Right ventricle myocardium inferior (tissue), 1 donor: ENCODE results near the gene PPP1R9B. TPM values are rescaled to one million over a fixed set of nuclear protein-coding genes. Genes with fewer than 3 reads are reported as not detected.

Experiments used
- ATAC-seq: fragments of 200-7000 bp; cut with Tn5 transposase; one replicate; pipeline ENCODE4 v1.9.1; 2020; ENCODE audit warnings: mild to moderate bottlenecking, moderate library complexity
- DNase-seq: peaks from one replicate; pipeline ENCODE4 v3.0.0; 2021; ENCODE audit errors: missing footprints
- intact Hi-C: fragments of 100-400 bp; cut with DNase I; formaldehyde crosslinking; loops from one replicate; pipeline ENCODE4 v1.11.0; 2022
- total RNA-seq: library from RNA; stranded (reverse); fragmentation: NEBNext Ultra II Directional; extraction: Animal tissue kit (Norgen Biotek cat#: 25700); gene quantifications from one replicate; pipeline ENCODE4 v1.2.1, GENCODE V29; 2021
- donor health status: DM: no; HTN: yes; CAD: no; lungs with severe emphysema.

The PPP1R9B gene
- total RNA-seq, 1 donor from 2014 or later, result 38.4 TPM

DNA sequence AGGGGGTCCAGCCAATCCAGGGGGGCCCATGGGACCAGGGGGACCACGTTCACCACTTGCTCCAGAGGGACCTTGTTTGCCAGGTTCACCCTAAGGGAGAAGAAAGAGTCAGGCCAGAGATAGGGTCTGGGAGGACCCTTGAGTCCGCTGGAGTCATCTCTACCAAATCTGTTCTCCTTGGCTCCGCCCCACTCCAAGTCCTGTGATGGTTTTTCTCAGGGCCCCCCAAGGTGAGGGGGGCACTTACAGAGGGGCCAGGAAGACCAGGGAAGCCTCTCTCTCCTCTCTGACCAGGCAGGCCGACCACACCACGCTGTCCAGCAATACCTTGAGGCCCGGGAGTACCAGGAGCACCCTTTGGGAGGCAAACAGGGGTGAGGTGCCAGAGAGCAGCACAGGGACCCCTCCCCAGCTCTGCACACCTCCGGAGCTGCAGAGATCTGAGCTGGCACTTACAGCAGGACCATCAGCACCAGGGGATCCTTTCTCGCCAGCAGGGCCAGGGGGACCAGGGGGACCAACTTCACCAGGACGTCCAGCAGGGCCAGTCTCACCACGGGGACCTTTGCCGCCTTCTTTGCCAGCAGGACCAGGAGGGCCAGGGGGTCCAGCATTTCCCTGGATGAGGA lies 38.6 kb upstream of the PPP1R9B start:
- intact Hi-C loops, result no loop called here
- ATAC-seq (no peak), DNase-seq (no peak)

DNA sequence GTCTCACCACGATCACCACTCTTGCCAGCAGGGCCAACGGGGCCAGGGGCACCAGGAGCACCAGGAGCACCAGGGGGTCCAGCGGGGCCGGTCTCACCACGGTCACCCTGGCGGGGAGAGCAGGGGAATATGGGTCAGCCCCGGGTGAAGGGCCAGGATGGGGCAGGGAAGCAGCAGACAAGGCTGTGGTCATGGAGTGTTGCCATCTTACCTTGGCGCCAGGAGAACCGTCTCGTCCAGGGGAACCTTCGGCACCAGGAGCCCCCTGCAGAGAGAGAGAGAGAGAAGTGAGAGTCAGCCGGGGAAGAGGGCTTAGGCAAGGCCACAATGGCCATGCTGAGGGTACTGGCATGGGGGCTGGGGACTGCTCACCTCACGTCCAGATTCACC lies 38.0 kb upstream of the PPP1R9B start:
- intact Hi-C loops, result no loop called here
- DNase-seq, result no peak
- no peak for ATAC-seq

DNA sequence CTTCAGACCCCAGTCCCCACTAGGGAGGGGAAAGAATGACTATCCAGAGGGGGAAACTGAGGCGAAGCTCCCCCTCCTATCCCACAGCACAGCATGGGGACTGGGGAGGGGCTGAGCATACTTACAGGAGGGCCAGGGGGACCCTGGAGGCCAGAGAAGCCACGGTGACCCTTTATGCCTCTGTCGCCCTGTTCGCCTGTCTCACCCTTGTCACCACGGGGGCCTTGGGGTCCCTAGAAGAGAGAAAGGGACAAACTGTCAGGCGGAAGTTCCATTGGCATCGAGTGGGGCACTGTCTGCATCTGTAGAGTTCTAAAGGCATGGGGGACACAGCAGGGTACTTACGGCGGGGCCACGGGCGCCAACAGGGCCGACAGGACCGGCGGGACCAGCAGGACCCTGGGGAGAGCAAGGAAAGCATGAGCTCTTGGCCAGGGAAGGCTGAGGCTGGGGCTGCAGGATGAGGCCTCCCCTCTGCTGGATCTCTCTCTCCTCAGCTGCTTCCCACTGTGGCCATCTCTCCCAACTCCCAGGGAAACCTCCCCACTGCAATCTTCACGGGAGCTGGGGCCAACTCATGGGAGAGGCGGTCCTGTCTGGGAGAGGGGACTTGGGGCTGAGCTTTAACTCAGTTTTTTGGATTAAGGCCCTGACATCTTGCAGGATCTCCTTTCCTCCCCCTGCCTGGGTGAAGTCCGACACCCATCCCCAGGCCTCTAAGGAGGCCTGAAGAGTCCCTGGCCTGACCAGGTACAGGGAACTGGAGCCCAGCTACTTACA lies 37.5 kb upstream of the PPP1R9B start:
- ATAC-seq, result no peak
- intact Hi-C loops, result no loop called here
- DNase-seq, result no peak

DNA sequence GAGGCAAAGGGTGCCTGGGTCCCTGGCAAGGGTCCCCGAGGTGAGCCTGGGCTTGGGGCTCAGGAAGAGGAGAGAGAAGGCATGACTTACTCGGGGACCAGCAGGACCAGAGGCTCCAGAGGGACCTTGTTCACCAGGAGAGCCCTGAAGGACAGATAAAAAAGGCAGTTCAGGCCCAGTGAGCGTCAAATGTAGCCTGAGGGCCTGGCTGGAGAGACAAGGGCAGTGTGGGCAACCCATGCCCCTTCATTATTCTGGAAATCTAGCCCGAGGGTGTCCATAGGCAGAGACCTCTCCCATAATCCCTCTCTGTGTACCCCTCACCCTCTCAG lies 36.9 kb upstream of the PPP1R9B start:
- no peak for DNase-seq
- intact Hi-C loops, result no loop called here
- ATAC-seq, result no peak

DNA sequence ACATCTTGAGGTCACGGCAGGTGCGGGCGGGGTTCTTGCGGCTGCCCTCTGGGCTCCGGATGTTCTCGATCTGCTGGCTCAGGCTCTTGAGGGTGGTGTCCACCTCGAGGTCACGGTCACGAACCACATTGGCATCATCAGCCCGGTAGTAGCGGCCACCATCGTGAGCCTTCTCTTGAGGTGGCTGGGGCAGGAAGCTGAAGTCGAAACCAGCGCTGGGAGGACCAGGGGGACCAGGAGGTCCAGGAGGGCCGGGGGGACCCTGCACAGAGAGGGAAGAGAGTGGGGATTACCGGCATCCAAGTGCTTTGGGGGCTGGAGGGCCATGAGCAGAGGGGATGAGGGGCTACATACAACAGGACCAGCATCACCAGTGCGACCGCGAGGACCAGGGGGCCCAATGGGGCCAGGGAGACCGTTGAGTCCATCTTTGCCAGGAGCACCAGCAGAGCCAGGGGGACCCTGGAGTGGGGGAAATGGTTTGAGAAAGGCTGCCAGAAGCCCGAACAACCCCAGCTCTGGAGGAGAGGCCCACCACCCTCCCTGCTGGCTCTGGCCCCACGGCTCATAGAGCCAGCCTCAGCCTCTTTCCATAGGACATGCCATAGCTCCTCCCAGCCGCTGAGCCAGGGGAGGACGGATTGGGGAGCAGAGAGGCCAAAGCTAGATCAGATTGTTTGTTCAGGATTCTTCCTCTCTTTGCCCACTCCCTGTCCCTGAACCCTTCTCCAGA lies 36.4 kb upstream of the PPP1R9B start:
- ATAC-seq (no peak), DNase-seq (no peak)
- intact Hi-C loops, result no loop called here

DNA sequence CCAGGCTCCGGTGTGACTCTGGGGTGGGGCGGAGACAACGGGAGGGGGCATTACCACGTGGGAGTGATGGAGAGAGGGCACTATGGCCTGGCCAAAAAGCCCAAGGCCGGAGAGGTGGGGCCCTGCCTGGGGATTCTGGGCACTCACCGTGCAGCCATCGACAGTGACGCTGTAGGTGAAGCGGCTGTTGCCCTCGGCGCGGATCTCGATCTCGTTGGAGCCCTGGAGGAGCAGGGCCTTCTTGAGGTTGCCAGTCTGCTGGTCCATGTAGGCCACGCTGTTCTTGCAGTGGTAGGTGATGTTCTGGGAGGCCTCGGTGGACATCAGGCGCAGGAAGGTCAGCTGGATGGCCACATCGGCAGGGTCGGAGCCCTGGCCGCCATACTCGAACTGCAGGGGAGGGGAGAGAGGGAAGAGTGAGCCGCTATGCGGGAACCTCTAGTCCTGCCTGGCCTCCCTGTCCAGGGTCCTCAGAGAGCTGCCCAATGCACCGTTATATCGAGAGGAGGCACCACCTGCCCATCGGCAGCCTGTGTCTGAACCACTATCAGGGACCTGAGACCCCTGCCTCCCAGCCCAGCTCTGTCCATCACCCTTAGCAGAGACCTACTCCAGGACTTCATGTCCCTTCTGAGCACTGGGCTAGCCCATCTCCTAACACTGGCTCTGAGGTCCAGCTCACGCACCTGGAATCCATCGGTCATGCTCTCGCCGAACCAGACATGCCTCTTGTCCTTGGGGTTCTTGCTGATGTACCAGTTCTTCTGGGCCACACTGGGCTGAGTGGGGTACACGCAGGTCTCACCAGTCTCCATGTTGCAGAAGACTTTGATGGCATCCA lies 35.4 kb upstream of the PPP1R9B start:
- ATAC-seq, result no peak
- no peak for DNase-seq
- intact Hi-C loops, result no loop called here

DNA sequence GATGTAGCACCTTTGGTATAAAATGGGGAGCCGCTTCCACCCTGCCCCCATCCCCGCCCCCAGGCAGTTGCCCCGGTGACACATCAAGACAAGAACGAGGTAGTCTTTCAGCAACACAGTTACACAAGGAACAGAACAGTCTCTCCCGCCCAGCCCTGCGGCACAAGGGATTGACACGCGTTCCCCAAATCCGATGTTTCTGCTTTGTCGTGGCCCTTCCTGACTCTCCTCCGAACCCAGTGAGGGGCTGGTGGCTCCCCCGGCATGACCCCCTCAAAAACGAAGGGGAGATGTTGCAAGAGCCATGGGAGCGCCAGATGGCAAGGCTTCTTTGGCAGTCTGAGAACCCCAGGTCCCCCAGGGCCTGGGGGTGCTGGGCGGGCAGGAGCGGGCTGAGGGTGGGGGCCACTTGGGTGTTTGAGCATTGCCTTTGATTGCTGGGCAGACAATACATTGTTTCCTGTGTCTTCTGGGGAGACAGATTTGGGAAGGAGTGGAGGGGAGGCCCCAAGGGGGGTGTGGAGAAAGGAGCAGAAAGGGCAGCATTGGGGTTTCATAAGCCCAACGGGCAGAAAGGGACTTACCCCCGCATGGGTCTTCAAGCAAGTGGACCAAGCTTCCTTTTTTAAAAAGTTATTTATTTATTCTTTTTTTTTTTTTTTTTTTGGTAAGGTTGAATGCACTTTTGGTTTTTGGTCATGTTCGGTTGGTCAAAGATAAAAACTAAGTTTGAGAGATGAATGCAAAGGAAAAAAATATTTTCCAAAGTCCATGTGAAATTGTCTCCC lies 34.3 kb upstream of the PPP1R9B start:
- ATAC-seq, result peak; percentile 52
- DNase-seq, result no peak
- intact Hi-C loops, result no loop called here

DNA sequence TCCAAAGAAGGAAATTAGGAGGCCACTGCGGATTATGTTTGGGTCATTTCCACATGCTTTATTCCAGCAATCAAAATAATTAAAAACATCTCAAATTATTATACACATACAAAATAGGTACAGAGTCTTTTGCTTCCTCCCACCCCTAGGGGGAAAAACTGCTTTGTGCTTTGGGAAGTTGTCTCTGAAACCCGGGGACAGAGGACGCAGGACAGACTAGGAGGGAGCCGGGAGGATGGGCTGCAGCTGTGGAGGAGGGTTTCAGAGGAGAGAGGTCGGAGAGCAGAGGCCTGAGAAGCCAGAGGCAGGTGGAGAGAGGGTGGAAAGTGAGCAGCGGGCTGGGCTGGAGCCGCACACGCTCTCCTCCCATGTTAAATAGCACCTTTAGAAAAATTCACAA lies 33.6 kb upstream of the PPP1R9B start:
- no peak for ATAC-seq
- intact Hi-C loops, result no loop called here
- DNase-seq, result peak; percentile 44

DNA sequence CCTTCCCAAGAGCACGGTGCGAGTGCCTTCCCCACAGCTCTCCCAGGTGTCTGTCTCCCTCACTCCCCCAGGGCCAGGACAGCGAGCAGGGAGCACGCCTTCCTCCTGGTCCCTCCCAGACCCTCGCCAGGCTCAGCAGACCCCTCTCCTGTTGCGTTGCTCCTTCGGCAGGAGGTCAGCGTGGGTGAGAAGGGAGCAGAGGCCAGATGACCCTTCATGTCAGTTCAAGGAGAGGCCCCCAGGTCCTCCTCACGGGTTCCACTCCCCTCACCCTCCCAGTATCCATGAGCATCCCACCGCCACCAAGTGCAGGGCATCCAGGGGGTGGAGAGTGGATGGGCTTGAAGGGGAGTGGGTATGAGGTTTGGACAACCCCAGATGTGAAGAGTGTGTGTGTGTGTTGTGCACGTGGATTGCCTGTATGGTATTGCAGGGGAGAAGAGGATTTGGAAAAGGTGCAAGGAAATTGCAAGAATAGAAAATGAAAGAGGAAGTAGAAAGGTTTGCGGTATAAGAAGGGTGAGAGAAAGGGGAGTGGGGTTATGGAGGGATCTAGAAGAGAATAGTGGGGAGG lies 33.0 kb upstream of the PPP1R9B start:
- DNase-seq (peak; percentile 65), ATAC-seq (no peak)
- intact Hi-C loops, result no loop called here

DNA sequence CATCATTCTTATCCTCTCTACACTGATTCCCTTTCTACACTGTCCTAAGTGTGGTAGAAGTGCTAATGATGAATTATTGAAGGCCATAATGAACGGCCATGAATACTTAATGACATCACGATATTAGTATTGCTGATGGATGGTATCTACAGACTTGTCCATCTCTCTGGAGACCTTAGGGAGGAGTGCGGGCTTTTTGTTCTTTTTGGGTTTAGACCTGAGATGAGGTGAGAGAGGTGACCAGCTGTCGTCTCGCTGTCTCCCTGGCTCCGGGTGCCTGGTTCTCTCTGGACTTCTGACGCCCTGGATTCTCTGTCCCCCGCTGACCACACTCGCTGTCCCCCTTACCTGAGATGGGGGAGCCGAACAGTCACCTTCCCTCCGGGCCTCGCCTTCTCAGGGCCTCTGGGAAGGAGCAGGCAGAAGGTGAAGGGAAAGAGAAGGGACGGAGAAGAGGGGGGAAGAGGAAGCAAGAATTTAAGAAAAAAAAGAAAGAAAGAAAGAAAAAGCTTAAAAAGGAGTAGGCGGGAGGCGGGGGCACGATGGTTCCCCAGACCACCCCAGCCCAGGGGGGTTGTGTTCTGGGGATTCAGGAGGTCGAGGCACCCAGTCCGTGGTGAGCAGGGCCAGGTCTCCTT lies 32.4 kb upstream of the PPP1R9B start:
- ATAC-seq (no peak), DNase-seq (peak; percentile 37)
- intact Hi-C loops, result no loop called here

DNA sequence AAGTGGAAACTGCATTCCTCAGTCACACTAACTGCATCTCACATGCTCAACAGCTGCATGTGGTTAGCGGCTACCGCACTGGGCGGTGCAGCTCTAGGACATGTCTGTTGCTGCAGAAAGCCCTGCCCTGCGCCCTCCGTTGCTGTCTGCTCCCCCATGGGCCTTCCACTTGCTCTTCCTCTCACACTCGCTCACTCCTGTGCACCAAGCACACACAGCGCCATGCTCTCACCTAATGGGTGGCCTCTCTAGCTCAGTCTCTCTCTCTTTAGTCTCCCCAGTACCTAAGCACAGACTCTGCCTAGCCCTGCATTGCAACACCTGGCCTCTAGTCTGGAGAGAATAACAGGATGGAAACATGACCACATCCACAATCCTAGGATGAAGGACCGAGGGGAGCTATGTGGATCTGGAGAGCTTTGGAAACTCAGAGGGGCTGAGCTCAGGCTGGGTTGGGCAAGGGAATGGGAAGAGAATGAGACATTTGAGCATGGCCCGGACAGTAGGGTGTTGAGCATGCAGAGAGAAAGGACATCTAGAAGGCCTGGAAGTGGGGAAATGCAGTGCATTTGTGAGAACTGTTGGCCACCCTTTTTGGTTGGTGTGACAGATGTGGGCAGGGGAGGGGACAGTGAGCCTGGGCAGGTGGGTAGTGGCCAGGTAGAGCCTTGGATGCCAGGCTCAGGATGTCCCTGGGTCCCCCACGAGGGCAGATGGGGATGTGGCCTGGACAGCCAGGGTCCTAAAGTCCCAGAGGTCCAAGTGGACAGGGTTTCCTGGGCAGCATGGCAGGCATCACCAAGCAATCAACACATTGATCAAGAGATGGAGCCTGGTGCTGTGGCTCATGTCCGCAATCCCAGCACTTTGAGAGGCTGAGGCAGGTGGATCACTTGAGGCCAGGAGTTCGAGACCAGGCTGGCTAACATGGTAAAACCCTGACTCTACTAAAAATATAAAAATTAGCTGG lies 31.4 kb upstream of the PPP1R9B start:
- ATAC-seq (no peak), DNase-seq (peak; percentile 35)
- intact Hi-C loops, result no loop called here

DNA sequence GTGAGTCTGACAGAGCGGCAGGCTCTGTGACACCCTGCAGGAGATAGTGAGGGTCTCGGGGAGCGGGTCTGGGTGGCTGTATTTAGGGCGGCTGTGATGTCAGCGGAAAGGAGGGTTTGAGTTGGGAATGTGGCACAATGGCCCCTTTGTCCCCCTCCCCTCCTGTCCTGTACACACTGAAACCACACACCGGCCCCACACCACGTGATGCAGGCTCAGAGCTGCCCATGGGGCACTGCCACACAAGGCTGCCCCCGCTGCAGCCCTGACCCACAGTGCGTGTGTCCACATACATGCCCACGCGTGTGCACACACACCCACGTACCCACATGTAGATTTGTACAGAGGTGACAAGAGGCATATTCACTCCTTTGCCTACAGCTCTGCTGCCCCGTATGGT lies 30.7 kb upstream of the PPP1R9B start:
- ATAC-seq, result no peak
- peak; percentile 27 for DNase-seq
- intact Hi-C loops, result no loop called here

DNA sequence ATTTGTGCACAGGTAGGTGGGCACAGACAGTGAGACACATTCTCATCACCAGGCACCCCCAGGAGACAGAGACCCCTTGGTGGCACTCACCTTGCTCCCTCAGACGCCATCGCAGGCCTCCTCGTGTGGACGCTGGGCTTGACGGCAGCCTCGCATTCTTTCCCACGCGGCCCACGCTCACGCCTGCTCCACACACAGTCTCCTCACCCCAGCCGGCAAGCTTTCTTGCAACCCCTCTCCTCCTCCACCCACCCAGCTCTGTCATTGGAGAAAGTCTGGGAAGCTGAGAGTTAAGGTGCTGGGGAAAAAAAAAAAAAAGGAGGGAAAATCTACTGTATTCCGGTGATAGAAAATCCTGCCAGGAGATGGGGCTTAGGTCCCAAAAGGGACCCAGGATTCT lies 30.1 kb upstream of the PPP1R9B start:
- no peak for ATAC-seq
- intact Hi-C loops, result no loop called here
- peak; percentile 27 for DNase-seq

DNA sequence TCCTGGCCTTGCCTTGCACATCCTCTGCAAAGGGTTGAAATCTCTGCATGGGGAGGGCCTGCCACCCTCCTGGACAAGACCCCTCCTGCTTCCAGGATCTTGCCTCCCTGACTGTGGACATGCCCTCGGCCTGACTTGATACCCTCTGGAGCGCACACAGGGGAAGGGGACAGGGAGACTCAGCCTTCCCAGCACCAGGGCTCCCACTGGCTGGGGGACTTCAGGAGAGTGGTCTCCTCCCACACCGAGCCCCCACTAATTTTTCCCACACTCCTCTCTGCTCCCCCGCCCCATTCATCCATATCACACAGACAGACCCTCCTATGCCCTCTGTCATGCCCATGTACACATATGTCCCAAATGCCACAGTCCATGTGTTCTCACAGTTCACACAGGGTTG lies 29.6 kb upstream of the PPP1R9B start:
- peak; percentile 11 for DNase-seq
- intact Hi-C loops, result no loop called here
- ATAC-seq, result no peak

DNA sequence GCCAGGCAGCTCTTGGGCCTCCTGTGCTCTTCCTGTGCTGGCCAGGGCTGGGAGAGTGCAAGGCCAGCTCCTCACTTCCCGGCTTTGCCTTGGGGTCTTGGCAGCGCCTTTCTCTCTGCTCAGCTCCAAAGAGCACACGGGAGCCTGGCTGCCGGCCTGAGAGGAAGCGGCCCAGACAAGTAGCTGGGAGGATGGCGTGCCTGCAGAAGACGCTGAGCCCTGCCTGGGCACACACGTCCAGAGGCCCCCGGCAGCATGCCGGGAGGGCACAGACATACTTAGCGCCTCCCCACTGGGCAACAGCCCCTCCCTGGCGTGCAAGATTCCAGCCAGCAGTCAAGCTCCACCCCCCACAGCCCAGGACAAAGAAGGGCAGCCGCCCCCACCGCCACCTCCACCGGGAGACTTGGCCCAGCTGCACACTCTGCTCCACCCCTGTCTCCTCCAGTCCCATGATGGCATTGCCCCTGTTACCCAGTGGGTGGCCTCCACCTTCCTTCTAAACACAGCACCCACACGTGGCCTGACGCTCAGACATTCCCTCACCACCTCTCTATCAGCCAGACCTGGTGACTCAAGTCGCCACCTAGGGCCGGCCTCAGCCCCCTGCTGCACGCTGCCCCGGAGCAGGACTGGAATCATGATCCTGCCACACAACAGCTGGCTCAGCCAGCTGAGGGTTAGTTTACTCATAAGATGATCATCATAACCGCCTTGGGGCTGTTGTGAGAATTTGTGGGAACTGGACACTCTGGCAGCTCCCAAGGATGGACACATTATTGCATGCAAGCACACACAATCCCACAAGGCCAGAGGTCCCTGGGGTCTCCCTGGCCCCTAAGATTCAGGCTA lies 27.7 kb upstream of the PPP1R9B start:
- DNase-seq (peak; percentile 83), ATAC-seq (peak; percentile 84)
- intact Hi-C loops, result loop anchor here (2.0 kb wide), 1 partner anchor 37 kb away; no protein-coding TSS in a partner anchor

DNA sequence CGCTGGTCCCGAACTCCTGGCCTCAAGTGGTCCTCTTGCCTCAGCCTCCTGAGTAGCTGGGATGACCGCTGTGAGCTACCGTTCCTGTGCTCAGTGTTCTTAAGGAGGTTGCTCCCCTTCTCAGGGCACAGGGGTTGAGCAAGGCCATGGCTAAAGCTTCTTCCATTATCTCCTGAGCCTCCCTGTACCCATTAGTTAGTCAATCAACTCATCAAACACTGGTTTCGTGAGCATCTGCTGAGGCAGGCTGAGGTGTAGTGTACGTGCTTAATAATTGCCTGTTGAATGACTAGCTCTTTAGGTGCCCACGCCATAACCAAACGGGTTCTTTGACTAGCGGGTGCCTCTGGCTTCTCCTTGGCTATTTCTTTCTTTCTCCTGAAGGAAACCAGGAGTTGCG lies 27.0 kb upstream of the PPP1R9B start:
- intact Hi-C loops, result loop anchor here (2.0 kb wide), 1 partner anchor 37 kb away; no protein-coding TSS in a partner anchor
- no peak for DNase-seq
- ATAC-seq, result no peak
